ENCODE results near the gene CRBN.

CRBN gene

GRCh38 chr3:3179407-3180094, at the start of gene CRBN:
Gene CRBN, minus strand, starts transcription at chr3:3179691. Its CDS starts 4 bp downstream, at chr3:3179687.
- peak; percentile 99 for DNase-seq (ENCODE audit: low spot score)

- DNase-seq (ENCODE audit: low spot score) = no peak
Measured at GRCh38 chr3:3227640-3228039, 48.1 kb upstream of the CRBN start.

- no peak for DNase-seq (ENCODE audit: low spot score)
Measured at GRCh38 chr3:3221528-3221927, 42.0 kb upstream of the CRBN start.

GRCh38 chr3:3216401-3216800, 36.9 kb upstream of the CRBN start:
- DNase-seq (ENCODE audit: low spot score) = no peak

- no peak for DNase-seq (ENCODE audit: low spot score)
Measured at GRCh38 chr3:3212781-3213440, 33.4 kb upstream of the CRBN start.

GRCh38 chr3:3209714-3210113, 30.2 kb upstream of the CRBN start:
- no peak for DNase-seq (ENCODE audit: low spot score)

DNA sequence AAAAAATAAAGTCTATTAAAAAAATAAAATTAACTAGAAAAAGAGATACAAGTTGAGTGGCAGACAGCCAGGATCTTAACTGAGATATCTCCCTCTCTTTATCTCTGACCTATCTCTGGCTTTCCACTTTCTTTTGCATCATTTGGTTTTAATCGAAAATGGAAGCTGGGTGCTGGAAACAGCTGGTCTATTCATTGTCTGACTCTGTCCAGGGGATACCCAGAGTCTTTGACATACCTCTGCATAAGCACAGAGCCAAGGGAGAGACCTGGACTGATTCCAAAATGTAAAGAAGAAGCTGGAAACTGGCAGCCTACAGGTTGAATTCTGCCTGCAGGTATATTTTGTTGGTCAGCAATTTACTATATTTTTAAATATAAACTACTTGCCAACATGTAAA, 29.6 kb upstream of the CRBN start:
- DNase-seq (ENCODE audit: low spot score) = no peak

GRCh38 chr3:3201611-3202010, 22.1 kb upstream of the CRBN start:
- DNase-seq (ENCODE audit: low spot score) = no peak

GRCh38 chr3:3200632-3201212, 21.2 kb upstream of the CRBN start:
- peak; percentile 60 for DNase-seq (ENCODE audit: low spot score)

DNA sequence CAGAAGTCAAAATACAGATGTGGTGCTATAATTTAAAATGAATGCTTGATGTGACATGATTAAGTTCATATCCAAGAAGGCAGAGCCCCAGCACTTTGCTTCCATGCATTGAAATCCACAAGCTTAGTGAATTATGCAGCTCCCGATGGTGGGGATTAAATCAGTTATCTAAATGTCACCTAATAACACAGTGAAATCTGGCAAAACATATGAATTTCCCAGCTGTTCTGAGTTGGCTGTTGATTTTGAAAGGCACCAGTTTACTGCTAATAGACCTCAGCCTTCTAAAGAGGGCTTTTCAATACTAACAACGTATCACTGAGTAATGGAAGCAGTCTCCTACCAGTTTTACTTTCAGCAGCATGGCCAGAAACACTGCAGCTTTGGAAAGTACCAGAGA, 19.8 kb upstream of the CRBN start:
- DNase-seq (ENCODE audit: low spot score) = no peak

- peak; percentile 34 for DNase-seq (ENCODE audit: low spot score)
Measured at GRCh38 chr3:3196148-3196861, 16.8 kb upstream of the CRBN start.

- no peak for DNase-seq (ENCODE audit: low spot score)
Measured at GRCh38 chr3:3194861-3195260, 15.4 kb upstream of the CRBN start.

GRCh38 chr3:3192286-3192675, 12.8 kb upstream of the CRBN start:
- no peak for DNase-seq (ENCODE audit: low spot score)

DNA sequence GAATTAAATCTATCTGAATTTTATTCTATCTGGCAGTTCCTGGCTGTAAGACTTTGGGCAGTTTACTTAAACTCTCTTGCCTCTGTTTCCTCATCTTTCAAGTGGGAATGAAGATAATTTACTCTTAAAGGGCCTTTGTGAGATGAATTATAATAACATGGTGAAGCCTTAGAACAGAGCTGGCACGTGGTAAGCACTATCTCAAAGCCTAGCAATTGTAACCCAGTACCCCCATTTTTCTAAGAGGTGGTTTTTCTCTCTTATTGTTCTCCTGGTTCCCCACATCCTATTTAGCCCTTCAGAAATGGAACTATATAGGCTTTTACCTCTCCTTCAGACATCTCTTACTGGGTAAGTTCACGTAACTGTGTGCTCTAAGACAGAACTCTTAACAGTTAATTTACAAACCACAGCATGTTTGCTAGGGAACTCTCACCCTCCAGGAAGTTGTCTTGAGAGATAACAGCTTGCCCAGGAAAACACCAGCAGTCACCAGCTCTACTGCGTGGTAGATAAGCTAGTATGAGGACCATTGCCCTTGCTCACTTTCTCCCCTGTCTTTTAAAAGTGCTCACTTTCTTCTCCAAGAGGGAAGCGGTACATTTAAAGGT, 12.3 kb upstream of the CRBN start:
- DNase-seq (ENCODE audit: low spot score) = no peak

DNA sequence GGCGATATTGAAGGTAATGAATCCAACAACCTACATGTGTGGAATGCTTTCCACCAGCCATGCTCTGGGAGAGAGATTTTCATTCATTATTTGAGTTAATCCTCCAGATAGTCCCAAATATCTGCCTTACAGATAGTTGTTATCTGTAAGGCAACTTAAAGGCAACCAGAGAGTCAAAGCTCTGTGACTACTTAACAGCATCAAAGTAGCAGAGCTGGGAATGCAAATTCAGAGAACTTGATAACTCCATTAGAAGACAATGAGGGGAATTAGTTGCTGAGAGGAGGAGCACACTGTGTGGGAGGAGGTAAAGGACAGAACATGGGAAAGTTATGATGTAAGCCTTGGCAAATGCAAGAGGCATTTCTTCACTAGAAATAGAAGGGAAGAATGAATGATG, 10.5 kb upstream of the CRBN start:
- DNase-seq (ENCODE audit: low spot score) = no peak

GRCh38 chr3:3189102-3189727, 9.7 kb upstream of the CRBN start:
- DNase-seq (ENCODE audit: low spot score) = no peak

- no peak for DNase-seq (ENCODE audit: low spot score)
Measured at GRCh38 chr3:3184876-3185275, 5.4 kb upstream of the CRBN start.

DNA sequence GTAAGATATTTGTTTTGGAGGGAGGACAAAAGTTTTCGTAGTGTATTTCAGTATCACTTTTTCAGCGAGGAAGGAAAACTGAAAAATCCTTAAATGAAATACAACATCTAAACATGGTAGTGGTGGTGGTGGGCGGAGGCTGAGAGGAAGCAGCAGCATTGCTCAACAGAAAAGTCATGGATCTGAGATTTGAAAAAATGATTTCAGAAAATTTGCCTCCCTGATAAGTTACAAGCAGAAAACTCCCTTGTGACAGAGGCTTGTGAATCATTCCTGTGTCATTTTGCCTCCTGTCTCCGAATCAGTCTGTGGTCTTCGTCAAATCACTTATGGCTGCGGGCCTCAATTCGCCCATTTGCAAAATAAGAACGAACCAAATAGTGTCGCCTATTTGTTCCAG, 965 bp upstream of the CRBN start:
- DNase-seq (ENCODE audit: low spot score) = no peak

- no peak for DNase-seq (ENCODE audit: low spot score)
Measured at GRCh38 chr3:3178498-3179328, 778 bp downstream of the CRBN start.

DNA sequence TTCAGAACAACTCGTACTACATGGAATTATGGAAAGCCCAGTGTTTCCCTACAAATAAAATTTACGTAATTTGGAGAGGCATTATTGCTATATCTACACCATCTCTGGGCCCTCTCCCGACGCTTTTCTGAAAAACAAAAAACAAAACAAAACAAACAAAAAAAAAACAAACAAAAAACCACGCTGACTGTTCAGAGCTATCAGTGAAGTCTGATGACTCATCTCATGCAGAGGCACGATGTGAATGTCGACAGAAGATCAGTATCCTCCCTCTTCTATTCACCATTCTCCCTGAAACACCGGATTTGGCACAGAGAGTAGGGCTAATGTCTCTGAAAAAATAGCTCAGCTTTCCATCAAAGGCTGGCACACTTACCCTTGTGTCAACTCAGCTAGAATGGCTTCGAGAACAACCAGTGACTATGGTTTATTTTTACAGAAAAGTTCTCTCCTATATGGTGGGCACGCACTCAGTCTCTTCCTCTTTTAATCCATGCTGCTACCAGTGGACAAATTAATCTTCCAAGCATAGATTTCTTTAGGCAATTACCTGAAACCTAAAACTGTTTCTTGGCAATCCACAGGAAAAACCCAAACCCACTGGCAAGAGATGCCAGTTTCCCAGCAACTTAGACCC, 1.5 kb downstream of the CRBN start:
- no peak for DNase-seq (ENCODE audit: low spot score)

- no peak for DNase-seq (ENCODE audit: low spot score)
Measured at GRCh38 chr3:3172627-3173026, 6.9 kb downstream of the CRBN start.
